ENCODE results near the gene LKAAEAR1.

The LKAAEAR1 gene

DNA sequence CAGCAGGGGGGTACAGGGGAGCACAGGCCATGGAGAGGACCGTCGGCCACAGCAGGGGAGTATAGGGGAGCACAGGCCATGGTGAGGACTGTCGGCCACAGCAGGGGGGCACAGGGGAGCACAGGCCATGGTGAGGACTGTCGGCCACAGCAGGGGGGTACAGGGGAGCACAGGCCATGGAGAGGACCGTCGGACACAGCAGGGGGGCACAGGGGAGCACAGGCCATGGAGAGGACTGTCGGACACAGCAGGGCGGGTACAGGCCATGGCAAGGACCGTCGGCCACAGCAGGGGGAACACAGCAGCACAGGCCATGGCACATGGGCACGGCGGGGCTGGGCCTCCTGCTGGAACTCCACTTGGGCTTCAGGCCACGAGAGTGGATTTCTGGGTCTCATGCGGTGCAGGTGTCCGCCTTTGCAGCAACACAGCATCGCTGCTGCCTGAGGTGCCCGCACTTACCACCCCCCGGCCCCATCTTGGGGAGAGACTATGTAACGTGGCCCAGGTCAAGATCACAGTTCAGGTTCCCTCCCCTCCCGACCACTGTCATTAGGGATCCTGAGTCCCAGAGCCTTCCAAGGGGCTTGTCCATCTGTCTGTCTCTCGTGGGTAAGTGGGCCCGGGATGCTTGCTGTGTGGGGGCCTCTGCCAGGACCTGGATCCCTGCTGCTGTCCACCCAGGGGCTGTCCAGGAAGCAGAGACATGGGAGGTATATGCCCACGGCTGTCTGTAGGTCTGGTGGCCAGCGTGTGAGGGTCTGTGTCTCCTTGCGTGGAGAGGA lies 20.7 kb upstream of the LKAAEAR1 start:
- Histone ChIP-seq H3K4me3 (no peak overlapping the region), H3K27ac (no peak overlapping the region)
- DNase-seq (ENCODE audit: low spot score), result no peak
- TF ChIP-seq, protein P1, sequence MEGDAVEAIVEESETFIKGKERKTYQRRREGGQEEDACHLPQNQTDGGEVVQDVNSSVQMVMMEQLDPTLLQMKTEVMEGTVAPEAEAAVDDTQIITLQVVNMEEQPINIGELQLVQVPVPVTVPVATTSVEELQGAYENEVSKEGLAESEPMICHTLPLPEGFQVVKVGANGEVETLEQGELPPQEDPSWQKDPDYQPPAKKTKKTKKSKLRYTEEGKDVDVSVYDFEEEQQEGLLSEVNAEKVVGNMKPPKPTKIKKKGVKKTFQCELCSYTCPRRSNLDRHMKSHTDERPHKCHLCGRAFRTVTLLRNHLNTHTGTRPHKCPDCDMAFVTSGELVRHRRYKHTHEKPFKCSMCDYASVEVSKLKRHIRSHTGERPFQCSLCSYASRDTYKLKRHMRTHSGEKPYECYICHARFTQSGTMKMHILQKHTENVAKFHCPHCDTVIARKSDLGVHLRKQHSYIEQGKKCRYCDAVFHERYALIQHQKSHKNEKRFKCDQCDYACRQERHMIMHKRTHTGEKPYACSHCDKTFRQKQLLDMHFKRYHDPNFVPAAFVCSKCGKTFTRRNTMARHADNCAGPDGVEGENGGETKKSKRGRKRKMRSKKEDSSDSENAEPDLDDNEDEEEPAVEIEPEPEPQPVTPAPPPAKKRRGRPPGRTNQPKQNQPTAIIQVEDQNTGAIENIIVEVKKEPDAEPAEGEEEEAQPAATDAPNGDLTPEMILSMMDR (IDR thresholded peaks at IDR 0.05), result no peak

DNA sequence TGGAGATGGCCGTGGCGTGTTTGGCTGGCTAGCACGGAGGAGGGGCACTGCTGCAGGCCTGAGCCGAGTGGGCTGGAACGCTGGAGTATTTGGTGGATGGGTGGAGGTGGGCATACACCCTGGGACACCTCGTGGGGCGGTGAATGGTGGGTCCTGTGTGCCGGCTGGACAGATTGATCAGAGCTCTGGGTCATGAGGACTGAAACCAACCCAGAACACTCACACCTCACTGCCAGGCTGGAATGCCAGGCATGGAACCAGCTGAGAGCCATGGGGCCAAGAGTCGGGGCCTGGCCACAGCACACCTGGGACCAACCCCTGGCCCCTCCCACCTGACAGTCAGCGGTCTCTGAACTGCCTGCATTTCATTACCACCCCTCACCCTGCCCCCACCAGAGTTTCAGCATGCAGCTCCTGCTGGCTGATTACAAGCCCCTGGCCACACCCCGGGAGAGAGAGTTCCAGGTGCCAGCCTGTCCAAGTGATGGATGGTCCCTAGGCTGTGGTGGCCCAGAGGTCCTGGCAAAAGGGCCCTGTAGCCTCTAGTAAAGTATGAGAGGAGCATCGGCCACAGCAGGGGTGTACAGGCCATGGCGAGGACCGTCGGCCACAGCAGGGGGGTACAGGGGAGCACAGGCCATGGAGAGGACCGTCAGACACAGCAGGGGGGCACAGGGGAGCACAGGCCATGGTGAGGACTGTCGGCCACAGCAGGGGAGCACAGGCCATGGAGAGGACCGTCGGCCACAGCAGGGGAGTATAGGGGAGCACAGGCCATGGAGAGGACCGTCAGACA lies 19.9 kb upstream of the LKAAEAR1 start:
- no peak for DNase-seq (ENCODE audit: low spot score)
- TF ChIP-seq, protein P1 (IDR thresholded peaks at IDR 0.05), result no peak
- H3K27ac ChIP-seq, result no peak overlapping the region
- H3K4me3 ChIP-seq, result no peak overlapping the region

DNA sequence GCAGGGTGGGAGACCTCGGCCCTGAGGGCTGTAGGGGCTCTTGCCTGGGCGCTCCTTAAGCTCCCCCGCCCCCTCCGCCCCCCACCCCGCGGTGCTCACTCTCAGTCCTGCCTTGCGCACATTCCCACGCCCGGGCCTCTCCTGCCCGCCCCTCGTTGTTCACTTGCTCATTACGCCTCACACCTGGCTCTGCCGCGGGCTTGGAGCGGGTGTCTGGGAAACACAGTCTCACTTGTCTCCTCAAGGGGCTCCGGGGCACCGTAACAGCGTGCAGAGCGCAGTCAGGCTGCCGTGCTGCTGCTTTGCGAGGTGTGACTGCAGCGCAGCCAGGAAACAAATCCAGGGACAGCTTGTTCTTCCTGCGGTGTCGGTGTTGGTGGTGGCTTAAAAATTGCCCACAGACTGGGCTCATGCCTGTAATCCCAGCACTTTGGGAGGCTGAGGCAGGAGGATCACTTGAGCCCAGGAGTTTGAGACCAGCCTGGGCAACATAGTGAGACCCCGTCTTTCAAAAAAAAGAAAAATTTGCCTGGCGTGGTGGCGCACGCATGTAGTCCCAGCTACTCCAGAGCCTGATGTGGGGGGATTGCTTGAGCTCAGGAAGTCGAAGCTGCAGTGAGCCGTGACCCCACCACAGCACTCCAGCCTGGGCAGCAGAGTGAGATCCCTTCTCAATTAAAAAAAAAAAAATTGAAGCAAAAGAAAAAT lies 18.6 kb upstream of the LKAAEAR1 start:
- no peak overlapping the region for H3K27ac ChIP-seq
- TF ChIP-seq, protein P1 (IDR thresholded peaks at IDR 0.05), result no peak
- DNase-seq (ENCODE audit: low spot score), result no peak
- peak overlapping the region; percentile 64 for H3K4me3 ChIP-seq

DNA sequence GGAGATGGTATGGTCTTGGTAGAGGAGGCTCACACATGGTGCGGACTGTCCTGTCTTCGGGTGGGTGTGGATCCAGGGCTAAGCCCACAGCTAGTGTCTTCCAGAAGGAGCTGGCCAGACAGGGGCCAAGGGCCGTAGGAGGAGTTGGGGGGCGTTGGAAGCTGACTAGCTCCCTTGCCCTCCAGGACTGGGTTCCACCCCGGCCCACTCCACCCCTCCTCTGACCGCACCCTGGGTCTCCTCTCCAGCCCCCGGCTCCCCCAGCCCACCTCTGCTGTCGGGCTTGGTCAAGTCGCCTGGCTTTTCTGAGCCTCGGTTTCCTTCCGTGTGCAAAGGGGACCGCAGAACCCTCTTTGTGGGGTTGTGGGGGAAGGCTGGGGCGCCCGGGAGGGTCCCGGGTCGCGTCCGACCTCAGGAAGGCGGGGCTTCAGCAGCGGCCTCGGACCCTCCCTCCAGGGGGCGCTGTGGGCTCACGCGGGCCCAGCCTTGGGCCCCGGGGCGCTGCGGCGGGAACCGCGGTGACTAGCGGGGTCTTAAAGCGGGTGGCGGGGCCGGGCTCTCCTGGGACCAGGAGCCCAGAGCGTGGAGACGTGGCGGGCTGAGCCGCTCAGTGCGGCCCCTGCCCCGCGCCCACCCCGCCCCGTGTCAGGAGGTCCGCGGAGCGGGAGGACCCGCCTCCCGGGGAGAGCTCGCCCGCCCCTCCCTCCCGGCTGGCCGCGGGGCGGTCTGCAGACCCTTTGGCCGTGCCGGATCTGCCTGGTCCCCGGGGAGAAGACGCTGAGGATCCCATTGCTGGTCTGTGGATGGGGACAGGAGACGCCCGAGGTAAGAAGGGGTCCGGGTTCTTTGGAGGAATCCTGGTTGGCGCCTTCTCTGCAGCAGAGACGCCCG lies 17.8 kb upstream of the LKAAEAR1 start:
- DNase-seq (ENCODE audit: low spot score), result no peak
- H3K27ac ChIP-seq, result no peak overlapping the region
- TF ChIP-seq, protein P1 (IDR thresholded peaks at IDR 0.05), result no peak
- H3K4me3 ChIP-seq, result peak overlapping the region; percentile 64

DNA sequence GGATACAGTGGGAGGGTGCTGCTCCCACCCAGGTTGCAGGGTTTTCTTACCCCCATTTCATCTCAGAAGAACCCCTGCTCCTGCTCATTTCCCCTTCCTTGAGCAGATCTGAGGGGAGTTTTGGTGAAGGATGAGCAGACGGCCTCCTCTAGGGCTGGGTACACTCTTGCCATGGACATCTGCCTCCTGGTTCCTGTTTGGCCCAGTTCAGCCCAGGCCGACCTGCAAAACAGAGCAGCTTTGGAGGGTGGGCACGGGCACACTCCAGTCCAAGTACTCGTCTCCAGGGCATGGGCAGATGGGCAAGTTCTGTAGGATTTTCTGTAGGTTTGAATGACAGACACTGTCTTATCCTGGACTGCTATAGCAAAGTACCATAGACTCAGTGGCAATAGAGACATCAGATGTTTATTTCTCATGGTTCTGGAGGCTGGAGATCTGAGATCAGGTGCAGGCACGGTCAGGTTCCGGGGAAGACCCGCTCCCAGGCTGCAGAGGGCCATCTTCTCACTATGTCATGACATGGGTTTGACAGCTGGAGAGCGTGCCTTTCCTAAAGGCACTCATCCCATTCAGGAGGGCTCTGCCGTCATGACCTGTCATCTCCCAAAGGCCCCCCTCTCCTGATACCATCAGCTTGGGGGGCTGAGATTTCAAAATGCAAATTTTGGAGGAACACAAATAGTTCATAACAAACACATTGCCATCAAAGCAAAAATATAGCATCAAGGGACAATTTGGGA lies 16.9 kb upstream of the LKAAEAR1 start:
- no peak overlapping the region for H3K4me3 ChIP-seq
- TF ChIP-seq, protein P1 (IDR thresholded peaks at IDR 0.05), result no peak
- H3K27ac ChIP-seq, result no peak overlapping the region
- no peak for DNase-seq (ENCODE audit: low spot score)

DNA sequence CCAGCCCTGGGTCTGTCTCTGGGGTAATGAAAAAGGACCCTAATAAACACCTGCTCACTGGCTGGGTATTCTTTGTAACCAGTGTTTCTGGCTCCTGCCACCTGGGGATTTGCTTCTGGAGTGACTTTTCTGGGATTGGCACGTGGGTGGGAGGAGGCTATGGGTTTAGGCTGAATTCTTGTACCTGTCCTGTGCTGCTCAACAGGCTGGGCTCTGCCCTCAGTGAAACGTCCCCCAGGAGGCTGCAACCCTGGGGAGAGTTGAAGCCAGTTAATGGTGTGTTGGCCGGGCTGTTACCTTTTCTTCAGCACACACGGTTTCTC lies 16.3 kb upstream of the LKAAEAR1 start:
- no peak overlapping the region for H3K4me3 ChIP-seq
- no peak overlapping the region for H3K27ac ChIP-seq
- DNase-seq (ENCODE audit: low spot score), result no peak
- TF ChIP-seq, protein P1 (IDR thresholded peaks at IDR 0.05), result no peak

All from coronary artery (tissue), 2 donors.